GM12892 (cell line): ENCODE results near the gene NTRK1.

Source experiments
- POLR2AphosphoS5 ChIP-seq: IDR thresholded peaks from 2 replicates; pipeline ENCODE4 v1.6.1; 2011; ENCODE audit warnings: low read depth, low read length, control low read depth
- TAF1 ChIP-seq: IDR thresholded peaks from 2 replicates; pipeline ENCODE4 v1.6.1; 2011; ENCODE audit warnings: low read depth, mild to moderate bottlenecking, control low read depth, low read length, borderline replicate concordance

GRCh38 chr1:156908955-156909354, 48.3 kb downstream of the NTRK1 start:
- TF ChIP-seq POLR2AphosphoS5 (no peak), TAF1 (no peak)
